ENCODE data around the gene ARID1B.

DNA sequence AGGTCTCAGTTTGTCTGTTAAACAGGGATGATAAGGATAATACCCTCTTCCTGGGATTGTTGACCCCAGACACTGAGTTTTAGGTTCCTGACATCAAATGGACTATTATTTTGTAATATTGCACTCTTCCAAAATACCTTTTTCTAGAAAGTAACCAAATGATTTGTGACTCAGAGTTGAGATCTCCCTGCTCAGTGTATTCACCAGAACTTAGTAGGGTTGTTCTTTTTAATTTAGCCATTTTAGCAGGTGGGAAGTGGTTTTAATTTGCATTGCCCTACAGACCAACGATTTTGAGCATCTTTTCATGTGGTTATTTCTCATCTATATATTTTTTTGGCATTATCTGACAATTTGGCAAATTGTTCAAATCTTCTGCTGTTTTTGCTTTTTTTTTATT is 471.1 kb downstream of the ARID1B start:
- TF ChIP-seq, protein P1, sequence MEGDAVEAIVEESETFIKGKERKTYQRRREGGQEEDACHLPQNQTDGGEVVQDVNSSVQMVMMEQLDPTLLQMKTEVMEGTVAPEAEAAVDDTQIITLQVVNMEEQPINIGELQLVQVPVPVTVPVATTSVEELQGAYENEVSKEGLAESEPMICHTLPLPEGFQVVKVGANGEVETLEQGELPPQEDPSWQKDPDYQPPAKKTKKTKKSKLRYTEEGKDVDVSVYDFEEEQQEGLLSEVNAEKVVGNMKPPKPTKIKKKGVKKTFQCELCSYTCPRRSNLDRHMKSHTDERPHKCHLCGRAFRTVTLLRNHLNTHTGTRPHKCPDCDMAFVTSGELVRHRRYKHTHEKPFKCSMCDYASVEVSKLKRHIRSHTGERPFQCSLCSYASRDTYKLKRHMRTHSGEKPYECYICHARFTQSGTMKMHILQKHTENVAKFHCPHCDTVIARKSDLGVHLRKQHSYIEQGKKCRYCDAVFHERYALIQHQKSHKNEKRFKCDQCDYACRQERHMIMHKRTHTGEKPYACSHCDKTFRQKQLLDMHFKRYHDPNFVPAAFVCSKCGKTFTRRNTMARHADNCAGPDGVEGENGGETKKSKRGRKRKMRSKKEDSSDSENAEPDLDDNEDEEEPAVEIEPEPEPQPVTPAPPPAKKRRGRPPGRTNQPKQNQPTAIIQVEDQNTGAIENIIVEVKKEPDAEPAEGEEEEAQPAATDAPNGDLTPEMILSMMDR (conservative IDR thresholded peaks at IDR 0.05), result no peak
- no peak for TF ChIP-seq ZFX (IDR thresholded peaks at IDR 0.05)
